OCI-LY1 (cell line): ENCODE measurements around the gene CXorf49.

ENCODE experiments used
- CTCF ChIP-seq: fragments of 200-600 bp; sonication (generic), shearing (Covaris generic); IDR thresholded peaks from 2 replicates; pipeline ENCODE4 v1.5.1; 2017; ENCODE audit warnings: mild to moderate bottlenecking, antibody characterized with exemption, low read length, moderate library complexity, mixed read lengths
- EZH2 ChIP-seq: fragments of 200-600 bp; sonication (generic), shearing (Covaris generic); IDR thresholded peaks from 2 replicates; pipeline ENCODE4 v1.8.0; 2017; ENCODE audit warnings: borderline replicate concordance, mixed run types, mild to moderate bottlenecking, antibody characterized with exemption, low read length, moderate library complexity, mixed read lengths

GRCh38 chrX:71669492-71669891 is 48.6 kb downstream of the CXorf49 start:
- TF ChIP-seq CTCF = no peak
- TF ChIP-seq EZH2 = no peak
